ENCODE data around the gene GAS7. TPM values are rescaled to one million over a fixed set of nuclear protein-coding genes. Genes with fewer than 3 reads are reported as not detected.

GAS7 gene
- total and polyA plus RNA-seq, 2 donors (not counting 1 experiment from before 2014, with no cell fraction given), result 3.4 to 13.6 TPM

DNA sequence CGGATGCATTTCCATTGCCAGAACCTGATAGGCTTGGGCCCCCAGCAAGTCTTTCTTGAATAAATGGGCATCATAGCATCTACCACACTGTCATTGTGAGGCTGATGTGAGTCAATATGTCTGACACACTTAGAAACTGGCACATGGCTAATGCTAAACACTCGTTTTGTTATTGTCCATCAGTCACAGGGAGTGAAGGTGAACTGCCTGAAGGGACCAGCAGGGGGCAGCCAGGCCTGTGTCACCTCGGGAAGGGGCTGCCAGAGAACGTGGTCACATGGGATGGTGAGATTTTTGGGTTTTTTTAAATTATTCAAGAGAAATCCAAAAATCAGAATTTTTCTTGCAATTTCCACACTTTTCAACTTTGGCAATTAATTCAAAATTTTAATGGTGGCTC lies 292.5 kb downstream of the GAS7 start:
- no peak overlapping the region for H3K4me2 ChIP-seq (replicated peaks; ENCODE audit: low read depth, low read length, poor library complexity, severe bottlenecking)
- H3K9me3 ChIP-seq (ENCODE audit: control extremely low read depth in 1 of 3, control insufficient read depth in 2 of 3, insufficient read depth in 1 of 3, low read length in 2 of 3), result no peaks in the 10 kb centered on the region
- no peak for TF ChIP-seq EZH2 (IDR thresholded peaks at IDR 0.05; ENCODE audit: borderline replicate concordance, insufficient read depth, low read depth, low read length, poor library complexity, severe bottlenecking)
- TF ChIP-seq, protein P1, sequence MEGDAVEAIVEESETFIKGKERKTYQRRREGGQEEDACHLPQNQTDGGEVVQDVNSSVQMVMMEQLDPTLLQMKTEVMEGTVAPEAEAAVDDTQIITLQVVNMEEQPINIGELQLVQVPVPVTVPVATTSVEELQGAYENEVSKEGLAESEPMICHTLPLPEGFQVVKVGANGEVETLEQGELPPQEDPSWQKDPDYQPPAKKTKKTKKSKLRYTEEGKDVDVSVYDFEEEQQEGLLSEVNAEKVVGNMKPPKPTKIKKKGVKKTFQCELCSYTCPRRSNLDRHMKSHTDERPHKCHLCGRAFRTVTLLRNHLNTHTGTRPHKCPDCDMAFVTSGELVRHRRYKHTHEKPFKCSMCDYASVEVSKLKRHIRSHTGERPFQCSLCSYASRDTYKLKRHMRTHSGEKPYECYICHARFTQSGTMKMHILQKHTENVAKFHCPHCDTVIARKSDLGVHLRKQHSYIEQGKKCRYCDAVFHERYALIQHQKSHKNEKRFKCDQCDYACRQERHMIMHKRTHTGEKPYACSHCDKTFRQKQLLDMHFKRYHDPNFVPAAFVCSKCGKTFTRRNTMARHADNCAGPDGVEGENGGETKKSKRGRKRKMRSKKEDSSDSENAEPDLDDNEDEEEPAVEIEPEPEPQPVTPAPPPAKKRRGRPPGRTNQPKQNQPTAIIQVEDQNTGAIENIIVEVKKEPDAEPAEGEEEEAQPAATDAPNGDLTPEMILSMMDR (IDR thresholded peaks at IDR 0.05), result peak; percentile 56
- peaks cover 5% of the 10 kb centered on the region for H3K27me3 Mint-ChIP-seq
- no peak overlapping the region for H3K4me3 Mint-ChIP-seq
- no peak for ATAC-seq (ENCODE audit: low read depth)
- H3K27ac Mint-ChIP-seq, result no peak overlapping the region
- no peaks in the 10 kb centered on the region for H3K79me2 ChIP-seq (ENCODE audit: control insufficient read depth, insufficient read depth, low read length)
- H3K27me3 ChIP-seq (replicated peaks in 1 of 4; ENCODE audit: control extremely low read depth in 1 of 4, control insufficient read depth in 3 of 4, insufficient read depth in 4 of 4, low read length in 3 of 4), result no peaks in the 10 kb centered on the region
- no peaks in the 10 kb centered on the region for H3K4me1 ChIP-seq (ENCODE audit: control insufficient read depth in 2 of 2, insufficient read depth in 2 of 2, low read length in 2 of 2)
- no peak overlapping the region for H3K9ac ChIP-seq (ENCODE audit: low read length)
- no peaks in the 10 kb centered on the region for H3K9me3 Mint-ChIP-seq (ENCODE audit: insufficient read depth)
- intact Hi-C loops (cut with micrococcal nuclease), result no loop called here
- H3K4me3 ChIP-seq (ENCODE audit: control extremely low read depth in 1 of 5, extremely low read depth in 1 of 5, insufficient read depth in 1 of 5, low read depth in 2 of 5, low read length in 4 of 5), result no peak overlapping the region
- H4K20me1 ChIP-seq (ENCODE audit: control insufficient read depth, insufficient read depth, low read length, poor library complexity, severe bottlenecking), result no peaks in the 10 kb centered on the region
- H2AFZ ChIP-seq (ENCODE audit: insufficient read depth, low read depth, low read length, poor library complexity, severe bottlenecking), result no peak overlapping the region
- CTCF ChIA-PET, result interaction anchor here (1.4 kb wide), 1 partner anchor 19 kb away, joined by 5 read pairs; no protein-coding TSS in a partner anchor
- no peaks in the 10 kb centered on the region for H3K4me1 Mint-ChIP-seq
- H3K36me3 ChIP-seq (replicated peaks in 1 of 2; ENCODE audit: control extremely low read depth in 1 of 2, control insufficient read depth in 1 of 2, extremely low read depth in 1 of 2, insufficient read depth in 2 of 2, low read length in 1 of 2), result no peaks in the 10 kb centered on the region
- WGBS (ENCODE audit: insufficient coverage), result 80% methylated on average over 1 of the region's 4 CpGs
- DNase-seq, result peak; percentile 13
- POLR2A ChIA-PET, result no interaction called here
- no peak overlapping the region for H3K27ac ChIP-seq (ENCODE audit: low read length in 2 of 2)

DNA sequence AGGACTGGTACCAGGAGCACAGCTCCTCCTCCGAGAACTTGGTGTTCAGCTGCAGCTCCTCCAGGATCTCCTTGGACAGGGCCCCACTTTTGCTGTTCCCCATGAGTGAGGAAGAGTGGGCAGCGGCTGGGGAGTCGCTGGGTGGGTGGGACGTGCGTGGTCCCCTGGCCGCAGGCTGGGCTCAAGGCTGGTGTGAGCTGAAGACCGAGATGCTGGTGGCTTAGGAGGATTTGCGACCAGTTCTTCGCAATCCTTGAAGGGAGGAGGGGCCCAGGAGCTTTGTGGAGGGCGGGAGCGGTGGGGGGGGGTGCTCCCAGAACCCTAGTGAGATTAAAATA lies 293.4 kb downstream of the GAS7 start, which contains the start of gene RCVRN:
Gene RCVRN, minus strand, starts transcription at position 194 of the 338 bp plus-strand sequence. Its CDS starts 91 bp downstream, at position 103.
- no peaks in the 10 kb centered on the region for H3K4me1 Mint-ChIP-seq
- H3K79me2 ChIP-seq (ENCODE audit: control insufficient read depth, insufficient read depth, low read length), result no peaks in the 10 kb centered on the region
- no peak within 1 kb of the TSS for H3K27ac ChIP-seq (ENCODE audit: low read length in 2 of 2)
- no peak within 1 kb of the TSS for H3K4me2 ChIP-seq (replicated peaks; ENCODE audit: low read depth, low read length, poor library complexity, severe bottlenecking)
- no peak within 1 kb of the TSS for H3K9ac ChIP-seq (ENCODE audit: low read length)
- H3K4me3 Mint-ChIP-seq, result no peak within 1 kb of the TSS
- no peak for DNase-seq
- peaks cover 10% of the 10 kb centered on the region for H3K27me3 Mint-ChIP-seq
- H3K9me3 ChIP-seq (ENCODE audit: control extremely low read depth in 1 of 3, control insufficient read depth in 2 of 3, insufficient read depth in 1 of 3, low read length in 2 of 3), result no peaks in the 10 kb centered on the region
- H3K27ac Mint-ChIP-seq, result no peak within 1 kb of the TSS
- no peak within 1 kb of the TSS for H3K4me3 ChIP-seq (ENCODE audit: control extremely low read depth in 1 of 5, extremely low read depth in 1 of 5, insufficient read depth in 1 of 5, low read depth in 2 of 5, low read length in 4 of 5)
- no peak for ATAC-seq (ENCODE audit: low read depth)
- H3K9me3 Mint-ChIP-seq (ENCODE audit: insufficient read depth), result no peaks in the 10 kb centered on the region
- H4K20me1 ChIP-seq (ENCODE audit: control insufficient read depth, insufficient read depth, low read length, poor library complexity, severe bottlenecking), result no peaks in the 10 kb centered on the region
- no peak for TF ChIP-seq EZH2 (IDR thresholded peaks at IDR 0.05; ENCODE audit: borderline replicate concordance, insufficient read depth, low read depth, low read length, poor library complexity, severe bottlenecking)
- TF ChIP-seq, protein P1 (IDR thresholded peaks at IDR 0.05), result no peak
- intact Hi-C loops (cut with micrococcal nuclease), result no loop called here
- no peaks in the 10 kb centered on the region for H3K36me3 ChIP-seq (replicated peaks in 1 of 2; ENCODE audit: control extremely low read depth in 1 of 2, control insufficient read depth in 1 of 2, extremely low read depth in 1 of 2, insufficient read depth in 2 of 2, low read length in 1 of 2)
- WGBS (ENCODE audit: insufficient coverage), result 88% methylated on average over 11 of the region's 11 CpGs
- CTCF ChIA-PET, result interaction anchor here (1.4 kb wide), 1 partner anchor 19 kb away, joined by 5 read pairs; no protein-coding TSS in a partner anchor
- H3K27me3 ChIP-seq (replicated peaks in 1 of 4; ENCODE audit: control extremely low read depth in 1 of 4, control insufficient read depth in 3 of 4, insufficient read depth in 4 of 4, low read length in 3 of 4), result no peaks in the 10 kb centered on the region
- no peak within 1 kb of the TSS for H2AFZ ChIP-seq (ENCODE audit: insufficient read depth, low read depth, low read length, poor library complexity, severe bottlenecking)
- POLR2A ChIA-PET, result no interaction called here
- H3K4me1 ChIP-seq (ENCODE audit: control insufficient read depth in 2 of 2, insufficient read depth in 2 of 2, low read length in 2 of 2), result no peaks in the 10 kb centered on the region

Measured in B cell (primary cell).